ENCODE measurements around the gene WDR47.
"Not testable (repeated sequence)": the region's sequence is repeated elsewhere in the genome, so short reads cannot be mapped to it uniquely, and the experiment has no call there.

WDR47 gene

DNA sequence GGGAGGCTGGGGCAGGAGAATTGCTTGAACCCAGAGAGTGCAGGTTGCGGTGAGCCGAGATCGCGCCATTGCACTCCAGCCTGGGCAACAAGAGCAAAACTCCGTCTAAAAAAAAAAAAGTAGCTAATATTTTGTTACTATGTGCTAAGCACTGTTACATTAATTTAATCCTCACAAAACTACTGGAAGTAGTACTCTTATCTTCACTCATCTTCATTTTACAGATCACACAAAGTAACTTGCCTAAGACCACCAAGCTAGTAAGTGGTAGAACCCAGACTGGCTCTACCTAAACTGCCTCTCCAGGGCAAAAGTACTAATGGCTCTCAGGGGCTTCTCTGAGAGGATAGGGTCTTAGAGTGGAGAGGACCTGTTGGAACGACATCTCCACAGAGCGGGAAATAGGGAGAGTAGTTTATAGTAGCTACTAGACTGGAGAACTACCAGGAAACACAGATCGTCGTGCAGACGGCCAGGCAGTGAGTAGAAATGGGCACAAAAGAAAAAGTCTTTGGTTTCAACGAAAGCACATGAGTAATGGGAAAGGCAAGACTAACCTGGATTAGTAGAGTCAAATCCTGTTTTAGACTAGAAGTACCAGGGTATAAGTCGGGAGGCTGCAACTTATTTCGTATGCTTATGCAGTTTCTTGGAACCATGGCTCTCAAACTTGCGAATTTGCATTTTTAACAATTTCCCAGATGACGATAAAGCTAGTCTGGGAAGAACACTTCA lies 80.0 kb downstream of the WDR47 start:
- no peak for DNase-seq

DNA sequence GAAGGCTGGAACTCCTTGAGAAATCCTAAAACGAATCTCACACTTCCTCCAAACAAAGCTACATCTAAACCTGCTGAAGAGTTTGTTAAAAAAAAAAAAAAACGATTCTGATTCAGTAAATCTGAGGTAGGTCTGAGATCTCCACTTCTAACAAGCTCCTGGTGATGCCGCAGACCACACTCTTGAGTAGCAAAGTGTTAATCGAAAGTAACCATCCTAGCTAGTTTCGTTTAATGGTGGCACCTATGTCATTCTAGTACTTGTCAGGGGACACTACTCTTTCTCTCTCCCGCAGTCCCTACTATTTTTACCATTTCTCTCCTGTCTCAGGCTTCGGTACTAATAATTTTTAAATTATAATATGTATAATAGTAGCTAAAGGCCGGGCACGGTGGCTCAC lies 80.7 kb downstream of the WDR47 start:
- no peak for DNase-seq

DNA sequence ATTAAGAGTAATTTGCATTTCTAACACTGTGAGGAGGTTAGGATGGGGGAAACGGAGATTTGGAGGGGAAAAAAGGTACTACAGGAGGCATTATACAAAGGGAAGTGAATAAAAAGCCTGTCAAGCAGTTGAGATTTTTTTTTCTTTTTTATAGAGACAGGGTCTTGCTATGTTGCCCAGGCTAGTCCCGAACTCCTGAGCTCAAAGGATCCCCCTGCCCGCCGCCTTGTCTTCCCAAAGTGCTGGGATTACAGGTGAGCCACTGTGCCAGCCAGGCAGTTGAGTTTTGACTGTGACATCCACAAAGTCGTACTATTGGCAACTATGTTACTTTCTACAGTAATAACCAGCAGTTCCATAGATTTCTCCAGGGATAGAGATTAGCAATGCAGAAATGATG lies 81.2 kb downstream of the WDR47 start:
- no peak for DNase-seq

DNA sequence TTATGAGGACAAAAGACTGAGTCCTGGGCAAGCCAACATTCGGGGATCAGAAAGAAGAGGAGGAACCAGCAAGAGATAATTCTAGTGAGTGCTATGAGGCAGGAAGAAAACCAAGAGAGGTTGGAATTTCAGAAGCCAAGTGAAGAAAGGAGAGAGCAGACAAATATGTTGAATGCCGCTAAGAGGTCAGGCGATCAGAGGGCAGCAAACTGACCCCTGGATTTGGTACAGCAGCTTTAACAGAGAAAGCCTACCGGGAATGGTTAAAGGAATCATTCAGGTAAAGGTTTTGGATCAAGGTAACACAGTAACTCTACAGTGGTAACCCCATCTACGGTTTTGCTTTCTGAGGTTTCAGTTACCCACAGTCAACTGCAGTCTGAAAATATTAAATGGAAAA lies 84.0 kb downstream of the WDR47 start:
- no peak for DNase-seq

DNA sequence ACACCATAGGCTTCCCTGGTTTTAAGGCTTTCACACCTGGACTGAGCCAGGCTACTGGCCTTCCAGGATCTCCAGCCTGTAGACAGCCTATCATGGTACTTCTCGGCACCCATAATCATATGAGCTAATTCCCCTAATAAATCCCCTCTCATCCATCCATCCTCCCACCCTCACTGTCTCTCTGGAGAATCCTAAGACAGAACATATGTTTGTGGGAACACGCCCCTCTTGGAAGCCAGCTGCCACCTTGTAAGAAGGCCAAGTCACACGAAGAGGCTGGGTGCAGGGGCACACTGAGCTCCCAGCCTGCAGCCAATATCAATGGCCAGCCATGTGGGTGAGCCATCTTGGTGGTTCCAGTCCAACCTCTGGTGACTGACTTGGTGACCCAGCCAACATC lies 86.0 kb downstream of the WDR47 start:
- DNase-seq = no peak

DNA sequence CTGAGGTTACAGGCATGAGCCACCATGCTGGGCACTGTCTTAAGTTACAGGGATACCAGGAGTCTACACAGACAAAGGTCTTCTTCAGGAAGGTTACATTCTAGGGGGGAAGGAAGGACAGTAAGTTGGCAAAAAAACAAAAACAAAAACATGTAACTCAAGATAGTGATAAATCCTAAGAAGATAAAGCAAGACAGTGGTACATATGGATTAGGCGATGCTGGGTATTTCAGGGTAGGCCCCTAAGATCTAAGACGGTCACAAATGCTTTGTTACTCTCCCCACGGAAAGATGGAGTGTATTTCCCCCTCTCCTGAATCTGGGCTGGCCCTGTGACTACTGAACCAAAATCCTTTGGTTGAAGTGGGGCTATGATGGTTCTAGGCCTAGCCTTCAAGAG lies 86.8 kb downstream of the WDR47 start:
- no peak for DNase-seq

DNA sequence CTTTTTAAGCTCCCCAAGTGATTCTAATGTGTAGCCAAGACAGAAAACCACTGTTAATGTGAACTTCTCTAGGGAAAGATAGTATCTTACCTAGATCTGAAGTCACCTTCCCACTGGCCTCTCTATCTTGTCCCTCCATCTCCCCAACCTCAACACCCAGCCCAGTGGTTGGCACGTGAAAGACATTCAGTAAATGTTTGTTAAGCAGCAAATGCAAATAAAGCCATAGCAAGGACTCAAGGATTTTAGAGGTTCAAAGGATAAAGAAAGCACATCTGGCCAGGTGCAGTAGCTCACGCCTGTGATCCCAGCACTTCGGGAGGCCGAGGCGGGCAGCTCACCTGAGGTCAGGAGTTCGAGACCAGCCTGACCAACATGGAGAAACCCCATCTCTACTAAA lies 88.5 kb downstream of the WDR47 start:
- no peak for DNase-seq

DNA sequence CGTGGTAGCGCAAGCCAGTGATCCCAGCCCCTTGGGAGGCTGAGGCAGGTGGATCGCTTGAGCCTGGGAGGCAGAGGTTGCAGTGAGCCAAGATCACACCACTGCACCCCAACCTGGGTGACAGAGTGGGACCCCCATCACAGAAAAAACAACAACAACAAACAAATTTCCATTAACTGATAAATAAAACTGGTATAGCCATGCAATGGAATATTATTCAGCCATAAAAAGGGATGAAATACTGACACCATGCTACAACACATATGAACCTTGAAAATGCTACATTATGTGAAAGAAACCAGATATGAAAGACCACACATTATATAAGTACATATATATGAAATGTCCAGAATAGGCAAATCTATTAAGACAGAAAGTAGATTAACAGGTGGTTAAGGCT lies 90.7 kb downstream of the WDR47 start:
- no peak for DNase-seq

DNA sequence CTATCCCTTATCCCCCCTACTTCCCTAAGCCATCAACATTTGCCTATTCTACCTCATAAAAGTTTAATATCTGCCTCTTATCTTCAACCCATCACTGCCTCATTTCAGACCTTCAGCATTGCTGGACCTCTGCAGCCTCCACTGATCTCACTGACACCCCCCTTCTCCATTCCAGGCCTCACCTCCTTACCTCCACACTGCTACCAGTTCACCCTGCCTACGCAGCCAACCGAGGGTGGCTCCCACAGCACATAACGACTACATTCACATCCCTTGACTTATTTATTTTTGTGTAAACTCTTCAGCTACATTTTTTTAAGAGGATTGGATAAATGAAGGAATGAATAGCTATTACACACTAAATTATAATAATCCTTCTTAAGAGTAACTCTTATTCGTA lies 92.9 kb downstream of the WDR47 start:
- no peak for DNase-seq

DNA sequence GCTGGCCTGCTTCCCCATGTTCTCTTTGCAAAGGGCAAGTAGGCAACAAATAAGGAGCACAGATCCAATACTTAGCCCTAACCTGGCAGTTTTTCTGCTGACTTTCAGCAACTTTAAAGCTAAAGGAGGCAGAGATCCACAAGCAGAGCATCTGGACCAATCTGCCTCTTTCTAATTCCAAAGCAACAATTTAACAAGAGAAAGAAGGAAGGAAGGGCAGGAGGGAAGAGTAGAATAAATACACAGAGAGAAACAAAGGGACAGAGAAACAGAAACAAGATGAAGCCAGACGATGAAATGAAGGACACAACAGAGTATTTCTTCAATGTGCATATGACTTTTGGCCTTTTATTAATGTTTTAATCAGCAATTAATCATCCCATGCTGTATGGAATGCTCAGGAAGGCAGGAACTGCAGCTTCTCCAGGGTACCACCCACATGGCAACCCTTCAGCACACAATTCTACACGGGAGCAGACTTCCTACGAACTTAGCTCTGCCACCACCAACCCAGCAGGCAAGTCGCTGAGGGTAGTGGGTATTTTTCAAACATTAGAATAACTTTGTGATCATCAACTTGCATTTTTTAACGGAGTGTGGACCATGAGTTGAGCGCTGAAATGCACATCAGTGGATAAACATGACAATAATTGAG lies 93.9 kb downstream of the WDR47 start:
- DNase-seq = no peak

DNA sequence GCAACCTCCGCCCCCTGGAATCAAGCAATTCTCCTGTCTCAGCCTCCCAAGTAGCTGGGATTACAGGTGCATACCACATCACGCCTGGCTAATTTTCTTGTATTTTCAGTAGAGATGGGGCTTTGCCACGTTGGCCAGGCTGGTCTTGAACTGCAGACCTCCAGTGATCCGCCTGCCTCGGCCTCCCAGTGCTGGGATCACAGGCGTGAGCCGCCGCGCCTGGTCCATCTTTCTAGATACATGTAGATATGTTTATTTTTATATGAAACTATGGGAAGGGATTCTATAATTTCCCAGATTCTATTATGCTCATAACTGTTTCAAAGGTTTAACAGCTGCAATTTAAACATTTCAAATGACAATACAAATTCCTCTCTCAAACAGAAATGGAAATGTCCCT lies 105.7 kb downstream of the WDR47 start:
- DNase-seq = no peak

DNA sequence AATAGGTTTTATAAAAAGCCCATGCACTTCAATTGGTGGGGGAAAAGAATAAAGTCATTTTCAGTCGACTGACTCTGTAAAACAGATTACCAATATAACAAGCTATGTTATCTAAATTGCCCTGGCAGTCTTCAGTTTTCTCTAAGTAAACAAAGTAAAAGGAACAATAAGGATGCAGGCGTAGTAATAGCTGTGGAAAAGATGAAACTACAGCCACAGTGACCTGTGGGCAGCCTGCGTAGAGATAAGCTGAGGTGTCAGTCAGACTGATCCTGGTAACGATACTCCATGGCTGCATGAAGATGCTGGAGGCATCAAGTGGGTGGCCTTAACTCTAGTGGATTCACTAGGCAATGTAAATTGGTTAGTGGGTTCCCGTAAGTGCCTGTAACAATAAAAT lies 108.0 kb downstream of the WDR47 start:
- DNase-seq = no peak

DNA sequence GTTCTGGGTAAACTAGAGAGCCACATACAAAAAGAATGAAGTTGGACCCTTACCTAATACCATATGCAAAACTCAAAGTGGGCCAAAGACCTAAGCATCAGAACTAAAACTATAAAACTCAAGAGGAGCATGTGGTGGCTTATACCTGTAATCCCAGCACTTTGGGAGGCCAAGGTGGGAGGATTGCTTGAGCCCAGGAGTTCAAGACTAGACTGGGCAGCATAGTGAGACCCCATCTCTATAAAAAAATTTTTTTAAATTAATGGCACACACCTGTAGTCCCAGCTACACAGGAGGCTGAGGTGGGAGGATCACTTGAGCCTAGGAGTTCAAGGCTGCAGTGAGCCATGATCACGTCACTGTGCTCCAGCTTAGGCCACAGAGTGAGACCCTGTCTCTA lies 114.3 kb downstream of the WDR47 start:
- DNase-seq = not testable (repeated sequence)

DNA sequence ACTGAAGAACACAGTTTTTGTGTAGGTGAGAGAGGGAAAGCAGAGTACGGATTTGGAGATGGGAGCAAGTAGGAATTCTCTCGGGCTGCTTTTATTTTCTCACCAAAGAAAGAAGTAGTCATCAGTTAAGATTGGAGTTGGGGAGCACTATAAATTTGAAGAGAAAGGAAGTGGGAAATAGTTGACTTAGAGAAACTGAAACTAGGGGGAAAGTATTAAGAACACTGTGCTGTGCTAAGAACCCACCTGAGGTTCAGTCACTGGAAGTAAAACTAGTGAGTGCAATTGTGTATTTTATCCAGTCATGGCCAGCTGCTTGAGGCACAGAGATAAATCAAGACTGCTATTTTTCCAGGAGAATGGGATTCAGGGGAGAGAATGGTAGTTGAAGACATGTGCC lies 116.0 kb downstream of the WDR47 start:
- DNase-seq = no peak

All from NCI-H510A (cell line).